HG03378 (cell line): ENCODE results near the gene TMPO.
A peak's percentile ranks its signal among the peaks of the same experiment; 100 is the strongest.
"Not testable (repeated sequence)": the region's sequence is repeated elsewhere in the genome, so short reads cannot be mapped to it uniquely, and the experiment has no call there.

Experiments
- ATAC-seq: cut with Tn5 transposase; IDR thresholded peaks from one replicate; pipeline ENCODE4 v1.9.1; 2021; ENCODE audit warnings: mild to moderate bottlenecking, moderate library complexity; ENCODE audit not compliant: unreplicated experiment

TMPO gene

DNA sequence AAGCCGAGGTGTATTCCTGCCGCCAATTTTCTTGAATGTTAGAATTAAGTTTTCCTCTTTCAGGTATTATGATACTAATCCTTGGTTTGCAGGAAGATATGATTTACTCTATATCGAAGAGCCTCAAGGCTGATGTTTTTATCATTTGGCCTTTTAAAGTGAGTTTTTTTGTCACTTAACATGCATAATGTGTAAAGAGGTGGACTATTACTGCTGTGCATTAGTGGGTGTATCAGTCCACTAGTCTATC is 11.1 kb upstream of the TMPO start:
- peak; percentile 16 for ATAC-seq

DNA sequence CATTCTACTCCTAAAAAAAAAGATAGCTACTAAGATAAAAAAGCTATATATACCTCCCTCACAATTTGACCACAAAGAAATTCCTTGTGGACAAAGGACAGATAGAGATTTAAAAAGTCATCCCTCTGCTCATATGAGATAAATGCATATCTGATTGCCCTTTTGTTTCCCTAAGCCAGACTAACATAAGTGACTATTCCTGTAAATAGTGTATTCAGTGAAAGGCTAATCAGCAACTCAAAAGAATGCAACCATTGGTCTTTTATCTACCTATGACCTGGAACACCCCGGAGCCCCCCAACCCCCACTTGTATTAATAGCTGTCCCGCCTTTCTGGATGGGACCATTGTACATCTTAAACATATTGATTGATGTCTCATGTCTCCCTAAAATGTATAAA is 6.3 kb upstream of the TMPO start:
- no peak for ATAC-seq

DNA sequence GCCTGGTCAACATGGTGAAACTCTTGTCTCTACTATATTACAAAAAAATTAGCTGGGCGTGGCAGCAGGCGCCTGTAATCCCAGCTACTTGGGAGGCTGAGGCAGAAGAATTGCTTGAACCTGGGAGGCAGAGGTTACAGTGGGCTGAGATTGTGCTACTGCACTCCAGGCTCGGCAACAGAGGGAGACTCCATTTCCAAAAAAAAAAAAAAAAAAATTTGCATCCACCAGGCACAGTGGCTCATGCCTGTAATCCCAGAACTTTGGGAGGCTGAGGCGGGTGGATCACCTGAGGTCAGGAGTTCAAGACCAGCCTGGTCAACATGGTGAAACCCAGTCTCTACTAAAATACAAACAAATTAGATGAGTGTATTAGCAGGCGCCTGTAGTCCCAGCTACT is 3.6 kb upstream of the TMPO start:
- not testable (repeated sequence) for ATAC-seq

- no peak for ATAC-seq
Measured at GRCh38 chr12:98513379-98514322, 1.7 kb upstream of the TMPO start.

DNA sequence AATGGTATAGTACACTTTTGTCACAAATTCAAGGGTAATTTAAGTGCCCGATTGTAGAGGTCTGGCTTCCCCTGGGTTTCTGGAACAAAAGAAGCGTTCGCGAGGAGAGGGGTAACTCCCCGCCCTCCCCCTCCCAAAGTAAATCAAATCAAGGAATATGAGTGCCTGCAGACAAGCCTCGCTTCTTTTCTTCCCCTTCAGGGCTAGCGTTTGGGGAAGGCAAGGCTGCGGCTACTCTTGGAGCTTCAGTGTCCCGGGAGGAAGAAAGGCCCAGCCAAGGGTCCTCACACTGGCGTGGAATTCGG is 456 bp upstream of the TMPO start:
- ATAC-seq, result no peak

- ATAC-seq, result peak; percentile 77
Measured at GRCh38 chr12:98516111-98516873, 902 bp downstream of the TMPO start.

DNA sequence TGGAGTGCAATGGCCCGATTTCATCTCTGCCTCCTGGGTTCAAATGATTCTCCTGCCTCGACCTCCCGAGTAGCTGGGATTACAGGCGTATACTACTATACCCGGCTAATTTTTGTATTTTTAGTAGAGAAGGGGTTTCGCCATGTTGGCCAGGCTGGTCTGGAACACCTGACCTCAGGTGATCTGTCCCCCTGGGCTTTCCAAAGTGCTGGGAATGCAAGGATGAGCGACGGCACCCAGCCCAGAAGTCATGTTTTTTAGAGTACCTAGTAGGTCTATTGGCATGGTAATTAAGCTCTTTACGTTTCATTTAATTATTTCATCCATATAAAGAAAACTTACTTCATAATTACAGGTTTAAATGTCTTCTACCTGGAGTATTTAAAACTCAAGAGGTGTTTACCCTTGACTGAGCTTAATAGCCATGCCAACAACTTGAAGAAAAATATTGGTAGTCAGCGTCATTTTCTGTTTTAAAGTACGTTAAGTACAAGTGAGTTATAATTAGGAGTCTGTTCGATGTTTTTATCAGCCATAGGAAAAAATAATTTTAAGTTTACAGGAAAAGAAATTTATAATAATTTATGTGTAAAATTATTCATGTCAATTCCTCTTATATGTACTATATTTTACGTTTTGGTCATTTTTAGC is 4.0 kb downstream of the TMPO start:
- ATAC-seq, result no peak

DNA sequence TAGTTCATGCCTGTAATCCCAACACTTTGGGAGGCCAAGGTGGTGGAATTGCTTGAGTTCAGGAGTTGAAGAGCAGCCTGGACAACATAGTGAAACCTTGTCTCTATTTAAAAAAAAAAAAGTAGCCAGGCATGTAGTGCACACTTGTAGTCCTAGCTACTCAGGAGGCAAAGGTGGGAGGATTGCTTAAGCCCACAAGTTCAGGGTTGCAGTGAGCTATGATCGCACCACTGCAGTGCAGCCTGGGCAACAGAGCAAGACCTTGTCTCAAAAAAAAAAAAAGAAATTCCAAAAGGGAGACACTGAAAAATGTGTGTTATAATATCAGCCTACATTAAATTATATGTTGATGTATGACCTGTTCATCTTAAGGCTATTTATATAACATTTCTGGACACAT is 14.7 kb downstream of the TMPO start:
- ATAC-seq, result no peak

GRCh38 chr12:98532687-98533304 is 17.4 kb downstream of the TMPO start:
- ATAC-seq, result no peak

DNA sequence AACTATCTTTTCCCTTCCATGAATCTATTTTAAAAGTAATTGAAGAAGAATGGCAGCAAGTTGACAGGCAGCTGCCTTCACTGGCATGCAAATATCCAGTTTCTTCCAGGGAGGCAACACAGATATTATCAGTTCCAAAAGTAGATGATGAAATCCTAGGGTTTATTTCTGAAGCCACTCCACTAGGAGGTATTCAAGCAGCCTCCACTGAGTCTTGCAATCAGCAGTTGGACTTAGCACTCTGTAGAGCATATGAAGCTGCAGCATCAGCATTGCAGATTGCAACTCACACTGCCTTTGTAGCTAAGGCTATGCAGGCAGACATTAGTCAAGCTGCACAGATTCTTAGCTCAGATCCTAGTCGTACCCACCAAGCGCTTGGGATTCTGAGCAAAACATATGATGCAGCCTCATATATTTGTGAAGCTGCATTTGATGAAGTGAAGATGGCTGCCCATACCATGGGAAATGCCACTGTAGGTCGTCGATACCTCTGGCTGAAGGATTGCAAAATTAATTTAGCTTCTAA is 18.4 kb downstream of the TMPO start:
- ATAC-seq, result no peak

DNA sequence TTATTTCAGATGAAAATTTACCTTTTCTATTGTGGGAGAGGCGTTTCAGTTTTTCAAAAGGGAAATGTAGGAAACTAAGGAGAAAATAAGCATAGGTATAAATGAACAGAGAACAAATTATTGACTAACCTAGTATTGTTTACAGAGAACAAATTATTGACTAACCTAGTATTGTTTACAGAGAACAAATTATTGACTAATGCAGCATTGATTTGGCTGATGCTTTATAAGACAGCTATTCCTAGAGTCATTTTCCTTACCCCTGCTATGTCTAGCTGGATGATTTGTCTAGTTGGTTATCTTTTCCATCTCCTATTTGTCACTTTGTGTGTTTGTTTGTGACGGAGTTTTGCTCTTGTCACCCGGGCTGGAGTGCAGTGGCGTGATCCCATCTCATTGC is 22.6 kb downstream of the TMPO start:
- ATAC-seq, result no peak

DNA sequence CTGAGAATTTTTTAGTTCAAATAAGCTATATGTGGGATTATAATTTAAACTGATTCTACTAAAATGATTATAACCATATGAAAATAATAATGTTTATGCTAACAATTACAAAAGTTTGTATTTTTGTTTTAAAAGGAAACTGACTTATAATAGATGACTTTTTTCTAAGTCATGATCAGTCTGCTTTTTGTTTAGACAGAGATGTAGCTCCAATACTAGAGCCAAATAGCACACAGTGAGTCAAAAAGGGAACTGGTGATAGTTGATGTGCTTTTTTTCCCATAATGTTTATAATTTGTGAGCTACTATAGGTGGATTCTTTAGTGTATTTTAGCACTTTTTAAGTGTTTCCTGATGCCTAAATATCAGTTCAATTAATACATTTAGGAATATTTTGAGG is 28.3 kb downstream of the TMPO start:
- ATAC-seq, result no peak

- ATAC-seq, result no peak
Measured at GRCh38 chr12:98544751-98545150, 29.4 kb downstream of the TMPO start.

GRCh38 chr12:98549371-98550110 is 34.2 kb downstream of the TMPO start:
- no peak for ATAC-seq

- ATAC-seq, result no peak
Measured at GRCh38 chr12:98551787-98552186, 36.4 kb downstream of the TMPO start.

GRCh38 chr12:98558097-98558496 is 42.7 kb downstream of the TMPO start:
- not testable (repeated sequence) for ATAC-seq

DNA sequence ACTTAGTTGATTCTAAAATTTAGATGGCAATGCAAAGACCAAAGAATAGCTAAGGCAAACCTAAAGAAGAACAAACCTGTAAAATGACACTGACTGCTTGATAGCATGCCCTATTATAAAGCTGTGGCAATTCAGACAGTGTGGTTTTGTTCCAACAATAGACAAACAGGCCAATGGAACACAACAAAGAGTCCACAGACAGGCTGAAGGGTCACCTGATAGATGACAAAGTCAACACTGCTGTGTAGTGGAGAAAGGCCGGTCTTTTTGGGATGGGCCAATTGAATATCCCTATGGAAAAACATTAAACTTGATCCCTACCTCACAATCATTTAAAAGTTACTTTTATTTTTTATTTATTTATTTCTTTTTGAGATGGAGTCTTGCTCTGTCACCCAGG is 44.3 kb downstream of the TMPO start:
- no peak for ATAC-seq

GRCh38 chr12:98561846-98562245 is 46.5 kb downstream of the TMPO start:
- ATAC-seq, result no peak

GRCh38 chr12:98572010-98572409 is 56.6 kb downstream of the TMPO start:
- ATAC-seq, result no peak

GRCh38 chr12:98574110-98574509 is 58.7 kb downstream of the TMPO start:
- ATAC-seq, result no peak

- ATAC-seq, result no peak
Measured at GRCh38 chr12:98575013-98575412, 59.6 kb downstream of the TMPO start.
